ENCODE results near the gene FLNA.

DNA sequence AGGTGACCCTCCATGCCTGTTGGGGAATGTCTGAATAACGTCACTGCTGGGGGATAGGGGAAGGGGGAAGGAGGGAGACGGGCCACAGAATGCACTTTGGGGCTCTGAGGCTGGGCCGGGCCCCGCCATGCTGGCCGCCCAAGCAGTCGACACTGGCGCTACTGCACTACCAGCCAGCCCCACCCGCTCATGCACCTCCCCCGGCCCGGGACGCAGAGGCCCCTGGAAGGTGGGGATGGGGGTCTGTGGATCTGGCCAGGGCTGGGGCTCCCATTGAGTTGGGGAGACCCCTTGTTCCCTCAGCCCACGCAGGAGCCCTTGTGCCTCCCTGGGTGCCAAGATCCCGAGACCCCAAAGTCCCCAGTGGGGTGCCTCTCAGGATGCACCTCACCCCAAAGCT lies 17.8 kb downstream of the FLNA start:
- TF ChIP-seq CTCF (IDR thresholded peaks at IDR 0.05) (no peak), POLR2A (IDR thresholded peaks at IDR 0.05) (no peak)

Data from testis (tissue), 2 donors.